SIG-M5 (cell line): ENCODE measurements around the gene USP53.
"Not testable (repeated sequence)": the region's sequence is repeated elsewhere in the genome, so short reads cannot be mapped to it uniquely, and the experiment has no call there.

ENCODE experiments used
- DNase-seq: peaks from one replicate; lab custom pipeline; 2025; lab: John Stamatoyannopoulos, UW

The USP53 gene

GRCh38 chr4:119212234-119212963 lies at the start of gene USP53:
Gene USP53, plus strand, starts transcription at chr4:119212713. Its CDS starts 27,047 bp downstream, at chr4:119239760.
- DNase-seq, result peak; percentile 34

- DNase-seq, result no peak
These were observed 46.7 kb upstream of the USP53 start for GRCh38 chr4:119165767-119166166.

GRCh38 chr4:119170195-119170594 lies 42.3 kb upstream of the USP53 start:
- DNase-seq, result no peak

- no peak for DNase-seq
These were observed 40.3 kb upstream of the USP53 start for GRCh38 chr4:119172223-119172622.

GRCh38 chr4:119173729-119174361 lies 38.7 kb upstream of the USP53 start:
- DNase-seq, result not testable (repeated sequence)

- no peak for DNase-seq
These were observed 33.5 kb upstream of the USP53 start for GRCh38 chr4:119179011-119179410.

GRCh38 chr4:119184128-119184527 lies 28.4 kb upstream of the USP53 start:
- DNase-seq, result no peak

GRCh38 chr4:119189638-119190037 lies 22.9 kb upstream of the USP53 start:
- DNase-seq, result no peak

- DNase-seq, result no peak
These were observed 22.2 kb upstream of the USP53 start for GRCh38 chr4:119190354-119190753.

GRCh38 chr4:119191505-119191904 lies 21.0 kb upstream of the USP53 start:
- DNase-seq, result no peak

- no peak for DNase-seq
These were observed 14.7 kb upstream of the USP53 start for GRCh38 chr4:119197772-119198212.

GRCh38 chr4:119204916-119205315 lies 7.6 kb upstream of the USP53 start:
- no peak for DNase-seq

- no peak for DNase-seq
These were observed 6.8 kb upstream of the USP53 start for GRCh38 chr4:119205690-119206089.

GRCh38 chr4:119206178-119206577 lies 6.3 kb upstream of the USP53 start:
- no peak for DNase-seq

GRCh38 chr4:119207051-119207450 lies 5.5 kb upstream of the USP53 start:
- no peak for DNase-seq

- peak; percentile 13 for DNase-seq
These were observed 3.4 kb upstream of the USP53 start for GRCh38 chr4:119209077-119209476.

GRCh38 chr4:119209586-119209985 lies 2.9 kb upstream of the USP53 start:
- no peak for DNase-seq

GRCh38 chr4:119210775-119211174 lies 1.7 kb upstream of the USP53 start:
- DNase-seq, result no peak

GRCh38 chr4:119211867-119212233 lies 663 bp upstream of the USP53 start:
- no peak for DNase-seq

GRCh38 chr4:119212964-119213606 lies 572 bp downstream of the USP53 start:
- DNase-seq, result peak; percentile 52

GRCh38 chr4:119218093-119218492 lies 5.6 kb downstream of the USP53 start:
- DNase-seq, result no peak

GRCh38 chr4:119221412-119221811 lies 8.9 kb downstream of the USP53 start:
- no peak for DNase-seq

GRCh38 chr4:119227690-119228089 lies 15.2 kb downstream of the USP53 start:
- DNase-seq, result no peak
